Uterus (tissue), 4 donors: ENCODE data around the gene GBX1. TPM values are rescaled to one million over a fixed set of nuclear protein-coding genes. Genes with fewer than 3 reads are reported as not detected.

Source experiments
- total RNA-seq, 4 donors: library from RNA; depleted of rRNA in 3 of 4; stranded (reverse); fragments of >200 nt in 3 of 4; gene quantifications; one replicate each; pipeline versions ENCODE4 v1.1.0 to v1.2.4, GENCODE V29; 2014 to 2023
- donor health status: DM: yes; HTN: yes; CAD: no.

The GBX1 gene
- total RNA-seq, 4 donors from 2014 or later = 0.41 TPM; not detected in 3

Other genes starting within 250 kb of the GBX1 start
- 10 to 100 TPM in 3 of 4 donors, 1 to 10 TPM in 1; 9.1 to 51.0 (median 22.8) TPM for gene KCNH2, start 189.4 kb downstream of the GBX1 start, total RNA-seq
- 10 to 100 TPM in 2 of 4 donors, 1 to 10 TPM in 2; 6.6 to 50.1 (median 15.8) TPM for gene NOS3, start 176.7 kb downstream of the GBX1 start, total RNA-seq
- 1 to 10 TPM in 1 of 4 donors, under 1 TPM in 2, not detected in 1; 0.55 to 1.5 (median 0.76) TPM for gene ATG9B, start 143.2 kb downstream of the GBX1 start, total RNA-seq
- 10 to 100 TPM; 18.7 to 54.3 (median 26.0) TPM for gene ABCB8, start 139.2 kb downstream of the GBX1 start, total RNA-seq
- gene ASIC3, start 119.2 kb downstream of the GBX1 start, total RNA-seq = 10 to 100 TPM in 1 of 4 donors, 1 to 10 TPM in 2, not detected in 1; 1.0 to 16.8 (median 1.3) TPM
- 1 to 10 TPM in 3 of 4 donors, under 1 TPM in 1; 0.51 to 9.3 (median 2.7) TPM for gene CDK5, start 109.8 kb downstream of the GBX1 start, total RNA-seq
- gene SLC4A2, start 108.1 kb downstream of the GBX1 start, total RNA-seq = 100 to 1,000 TPM in 2 of 4 donors, 10 to 100 TPM in 2; 37.4 to 177 (median 88.6) TPM
- gene FASTK, start 86.9 kb downstream of the GBX1 start, total RNA-seq = 10 to 100 TPM; 37.1 to 84.9 (median 52.4) TPM
- 10 to 100 TPM in 2 of 4 donors, 1 to 10 TPM in 2; 2.9 to 32.8 (median 8.6) TPM for gene TMUB1, start 84.2 kb downstream of the GBX1 start, total RNA-seq
- 100 to 1,000 TPM in 1 of 4 donors, 10 to 100 TPM in 3; 28.2 to 174 (median 53.2) TPM for gene AGAP3, start 81.2 kb downstream of the GBX1 start, total RNA-seq
- not detected for gene ASB10, start 19.6 kb upstream of the GBX1 start, total RNA-seq
- gene H2BK1, start 42.8 kb upstream of the GBX1 start, total RNA-seq = 1 to 10 TPM in 1 of 4 donors, not detected in 3; 4.4 TPM
- gene ABCF2, start 59.5 kb upstream of the GBX1 start, total RNA-seq = 10 to 100 TPM in 3 of 4 donors, 1 to 10 TPM in 1; 6.8 to 39.2 (median 37.7) TPM
- gene CHPF2, start 64.8 kb upstream of the GBX1 start, total RNA-seq = 10 to 100 TPM; 18.5 to 32.6 (median 31.2) TPM
- gene SMARCD3, start 81.0 kb upstream of the GBX1 start, total RNA-seq = 10 to 100 TPM; 21.3 to 80.7 (median 43.3) TPM
- 10 to 100 TPM; 27.9 to 51.1 (median 39.1) TPM for gene NUB1, start 174.1 kb upstream of the GBX1 start, total RNA-seq
- 100 to 1,000 TPM in 1 of 4 donors, 10 to 100 TPM in 2, 1 to 10 TPM in 1; 3.2 to 100 (median 53.4) TPM for gene WDR86, start 242.3 kb upstream of the GBX1 start, total RNA-seq